Measurements from ENCODE around the gene GRP. TPM values are rescaled to one million over a fixed set of nuclear protein-coding genes. Genes with fewer than 3 reads are reported as not detected.

Gene GRP
- total RNA-seq, 1 experiment from 2014 or later, result not detected

DNA sequence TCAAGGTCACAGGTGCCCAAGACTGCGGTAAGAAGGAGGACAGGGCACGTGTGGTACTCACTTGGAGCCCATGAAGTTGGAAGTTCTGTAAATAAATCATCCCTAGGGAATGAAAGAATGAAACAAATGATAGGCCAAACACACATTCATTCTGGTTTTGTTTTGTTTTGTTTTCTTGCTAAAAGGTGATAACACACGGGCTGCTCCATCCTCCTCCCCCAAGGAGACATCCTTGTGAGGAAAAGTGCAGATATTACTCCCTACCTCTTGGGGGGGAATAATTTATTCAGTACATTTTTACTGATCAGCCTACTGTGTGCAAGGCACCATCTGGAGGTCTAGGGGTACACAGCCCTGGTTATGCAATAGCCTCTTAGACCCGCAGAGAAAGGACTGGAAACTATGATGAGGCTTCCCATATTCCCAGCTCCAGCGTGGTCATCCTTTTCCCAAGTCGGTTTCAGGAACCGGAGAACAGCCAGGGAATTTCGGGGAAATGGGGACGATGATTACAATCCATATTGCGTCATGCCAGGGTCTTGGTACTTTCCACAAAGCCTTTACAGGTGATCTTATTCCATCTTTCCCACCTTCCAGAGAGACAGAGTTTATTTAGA lies 47.0 kb downstream of the GRP start:
- Histone ChIP-seq H3K9me3 (replicated peaks) (peaks cover 3% of the 10 kb centered on the region), H3K27me3 (replicated peaks) (peaks cover 94% of the 10 kb centered on the region), H3K4me3 (no peak overlapping the region), H3K4me1 (replicated peaks) (peaks cover 12% of the 10 kb centered on the region), H3K27ac (no peak overlapping the region), H3K36me3 (no peaks in the 10 kb centered on the region)
- DNase-seq (ENCODE audit: low read depth in 1 of 2, low spot score in 2 of 2), result no peak

DNA sequence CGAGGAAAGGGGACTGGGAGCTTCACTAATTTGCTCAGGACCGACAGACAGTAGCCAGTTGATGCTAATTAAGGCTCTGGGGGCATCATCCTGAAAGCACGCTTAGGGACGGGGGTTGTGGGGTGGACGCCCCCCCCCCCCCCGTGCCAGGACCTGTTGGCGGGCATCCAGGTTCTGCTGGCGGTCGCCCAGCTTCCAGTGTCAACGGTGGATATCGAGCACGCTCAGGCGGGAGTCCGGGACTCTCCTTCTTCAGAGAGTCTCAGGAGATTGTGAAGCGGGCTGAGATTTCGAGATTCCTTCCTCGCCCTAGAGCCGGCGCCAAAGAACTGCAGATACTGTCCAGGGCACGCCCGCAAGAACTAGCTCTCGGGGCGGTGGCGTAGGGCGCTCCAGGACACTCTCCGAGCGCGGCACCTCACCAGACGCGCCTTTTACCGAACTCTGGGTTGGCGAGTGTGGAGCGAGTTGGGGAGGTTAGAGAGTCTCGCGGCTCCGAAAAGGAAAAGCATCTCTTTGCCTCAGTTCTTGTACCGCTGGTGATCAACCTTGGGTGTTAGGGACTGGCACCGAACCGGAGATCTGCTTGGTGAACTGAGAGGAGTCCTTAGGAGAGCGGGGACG lies 47.7 kb downstream of the GRP start:
- Histone ChIP-seq H3K4me3 (no peak overlapping the region), H3K9me3 (replicated peaks) (peaks cover 3% of the 10 kb centered on the region), H3K4me1 (replicated peaks) (peaks cover 12% of the 10 kb centered on the region), H3K27me3 (replicated peaks) (peaks cover 100% of the 10 kb centered on the region), H3K36me3 (no peaks in the 10 kb centered on the region), H3K27ac (no peak overlapping the region)
- DNase-seq (ENCODE audit: low read depth in 1 of 2, low spot score in 2 of 2), result no peak

DNA sequence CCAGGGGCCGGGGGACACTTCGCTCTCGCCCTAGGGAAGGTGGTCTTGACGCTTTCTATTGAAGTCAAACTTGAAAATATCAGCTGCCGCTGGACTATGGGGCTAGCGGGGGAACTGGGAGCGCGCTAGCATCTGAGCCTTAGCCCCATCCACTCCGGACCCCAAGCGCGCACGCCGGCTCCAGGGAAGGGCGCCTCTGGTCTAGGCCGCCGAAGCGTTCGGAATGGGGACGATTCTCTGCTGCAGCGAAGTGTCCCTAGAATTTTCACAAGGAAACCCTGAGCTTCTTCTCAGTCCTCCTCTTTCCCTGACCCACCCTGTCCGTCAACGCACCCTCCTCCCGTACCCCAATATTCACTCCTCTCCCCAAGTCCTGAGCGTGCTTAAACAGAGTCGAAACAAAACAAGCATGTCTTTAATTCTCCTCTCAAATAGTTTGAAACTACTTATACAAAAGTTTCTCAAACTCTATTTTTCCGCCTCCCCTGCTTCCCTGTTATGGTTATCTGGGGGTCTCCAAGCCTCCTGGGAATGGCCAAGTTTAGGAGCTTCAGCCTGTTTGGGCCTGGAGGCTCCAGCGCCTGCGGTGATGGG lies 48.3 kb downstream of the GRP start:
- no peak for DNase-seq (ENCODE audit: low read depth in 1 of 2, low spot score in 2 of 2)
- Histone ChIP-seq H3K9me3 (replicated peaks) (peaks cover 7% of the 10 kb centered on the region), H3K4me3 (no peak overlapping the region), H3K27me3 (replicated peaks) (peaks cover 100% of the 10 kb centered on the region), H3K36me3 (no peaks in the 10 kb centered on the region), H3K27ac (no peak overlapping the region), H3K4me1 (replicated peaks) (peaks cover 16% of the 10 kb centered on the region)

DNA sequence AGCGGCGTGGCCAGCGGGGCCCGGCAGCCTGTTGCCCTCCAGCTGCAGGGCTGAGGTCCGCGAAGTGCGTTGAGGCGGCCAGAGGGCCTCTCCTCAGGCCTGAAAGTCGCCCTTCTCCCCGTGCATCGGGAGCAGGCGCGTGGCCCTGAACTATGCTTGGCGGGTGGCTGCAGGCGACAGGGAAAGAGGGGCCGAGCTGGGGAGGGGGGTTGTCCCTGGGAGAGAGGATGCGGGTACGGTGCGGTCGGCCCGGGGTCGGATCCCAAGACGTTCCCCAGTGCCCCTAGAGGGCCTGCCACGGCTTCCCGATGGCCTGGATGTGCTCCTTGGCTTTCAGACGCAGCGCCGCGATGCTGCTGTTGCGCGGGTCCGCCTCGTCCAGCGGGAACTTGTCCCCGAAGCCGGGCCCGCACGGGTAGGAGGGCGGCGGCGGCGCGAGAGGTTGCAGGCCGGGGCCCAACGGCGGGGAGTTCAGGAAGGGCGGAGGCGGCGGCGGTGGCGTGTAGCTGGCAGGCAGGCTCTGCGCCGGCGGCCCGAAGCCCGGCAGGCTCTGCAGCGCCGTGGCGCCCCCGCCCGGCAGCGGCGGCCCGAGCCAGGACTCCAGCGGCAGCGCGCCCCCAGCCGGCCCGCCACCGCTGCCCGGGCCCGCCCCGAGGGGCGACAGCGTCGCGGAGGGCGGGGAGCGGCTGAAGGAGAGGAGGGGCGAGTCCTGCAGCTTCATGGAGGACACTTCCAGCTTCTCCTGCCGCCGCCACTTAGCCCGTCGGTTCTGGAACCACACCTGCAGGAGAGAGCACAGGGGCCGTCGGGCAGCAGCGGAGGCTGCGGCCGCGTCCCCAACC lies 49.0 kb downstream of the GRP start:
- no peaks in the 10 kb centered on the region for H3K36me3 ChIP-seq
- DNase-seq (ENCODE audit: low read depth in 1 of 2, low spot score in 2 of 2), result no peak
- no peak overlapping the region for H3K27ac ChIP-seq
- peaks cover 100% of the 10 kb centered on the region for H3K27me3 ChIP-seq (replicated peaks)
- H3K4me1 ChIP-seq (replicated peaks), result peaks cover 21% of the 10 kb centered on the region
- H3K4me3 ChIP-seq, result peak overlapping the region; percentile 10; the same call in 1 of the 2 replicates
- peaks cover 10% of the 10 kb centered on the region for H3K9me3 ChIP-seq (replicated peaks)

DNA sequence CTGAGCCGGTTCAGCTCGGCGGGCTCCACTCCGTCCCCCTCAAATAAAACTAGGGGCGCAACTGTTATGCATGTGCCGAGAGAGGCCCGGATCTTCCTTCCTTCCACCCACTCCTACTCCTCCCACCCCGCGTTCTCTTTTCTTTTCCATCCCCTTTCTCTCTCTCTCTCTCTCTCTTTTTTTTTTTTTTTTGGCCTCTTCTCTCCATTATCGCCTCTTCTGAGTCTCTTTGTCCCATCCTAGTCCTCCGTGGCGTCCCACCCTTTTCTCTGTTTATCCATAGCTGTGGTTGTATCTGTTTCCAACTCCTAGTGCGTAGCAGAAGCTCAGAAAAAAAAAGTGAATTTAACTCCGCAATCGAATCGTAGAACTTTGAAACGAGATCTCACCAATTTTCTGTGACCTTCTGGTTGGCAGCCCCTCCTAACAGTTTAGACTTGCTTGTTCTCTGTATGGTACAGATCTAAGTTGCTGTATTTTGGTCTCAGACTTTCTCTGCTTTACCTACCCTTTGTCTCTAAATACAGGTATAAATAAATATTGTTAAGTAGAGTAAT lies 49.7 kb downstream of the GRP start:
- no peak for DNase-seq (ENCODE audit: low read depth in 1 of 2, low spot score in 2 of 2)
- Histone ChIP-seq H3K4me3 (peak overlapping the region; percentile 10; the same call in 1 of the 2 replicates), H3K4me1 (replicated peaks) (peaks cover 21% of the 10 kb centered on the region), H3K27me3 (replicated peaks) (peaks cover 100% of the 10 kb centered on the region), H3K9me3 (replicated peaks) (peaks cover 10% of the 10 kb centered on the region), H3K27ac (no peak overlapping the region), H3K36me3 (no peaks in the 10 kb centered on the region)

DNA sequence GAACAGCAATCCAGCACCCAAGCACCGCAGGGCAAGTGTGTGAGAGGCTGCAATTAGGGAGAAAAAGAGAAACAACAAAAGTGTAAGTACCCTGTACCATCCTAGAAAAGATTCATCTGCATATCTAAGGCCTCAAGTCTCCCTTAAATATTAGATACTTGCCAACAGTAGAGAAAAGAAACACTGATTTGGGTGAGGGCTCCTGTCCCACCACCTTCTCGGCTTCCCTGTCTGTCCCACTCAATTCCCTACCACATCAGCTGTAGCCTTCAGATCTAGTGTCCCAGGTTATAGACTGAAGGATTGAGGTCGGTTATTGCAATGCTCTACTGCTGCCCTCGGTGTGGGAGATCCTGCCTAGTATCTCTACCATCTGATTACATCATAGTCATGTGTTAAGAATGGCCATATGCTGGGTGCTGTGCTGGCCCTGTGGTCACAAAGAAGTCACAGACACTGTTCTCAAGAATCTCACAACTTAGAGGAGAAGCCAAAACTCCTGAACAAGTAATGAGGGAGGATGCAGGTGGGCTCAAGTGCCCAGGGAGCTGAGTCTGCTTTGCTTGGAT lies 50.8 kb downstream of the GRP start:
- DNase-seq (ENCODE audit: low read depth in 1 of 2, low spot score in 2 of 2), result no peak
- Histone ChIP-seq H3K9me3 (replicated peaks) (peaks cover 10% of the 10 kb centered on the region), H3K36me3 (no peaks in the 10 kb centered on the region), H3K4me3 (no peak overlapping the region), H3K4me1 (replicated peaks) (peaks cover 17% of the 10 kb centered on the region), H3K27ac (no peak overlapping the region), H3K27me3 (replicated peaks) (peaks cover 100% of the 10 kb centered on the region)

DNA sequence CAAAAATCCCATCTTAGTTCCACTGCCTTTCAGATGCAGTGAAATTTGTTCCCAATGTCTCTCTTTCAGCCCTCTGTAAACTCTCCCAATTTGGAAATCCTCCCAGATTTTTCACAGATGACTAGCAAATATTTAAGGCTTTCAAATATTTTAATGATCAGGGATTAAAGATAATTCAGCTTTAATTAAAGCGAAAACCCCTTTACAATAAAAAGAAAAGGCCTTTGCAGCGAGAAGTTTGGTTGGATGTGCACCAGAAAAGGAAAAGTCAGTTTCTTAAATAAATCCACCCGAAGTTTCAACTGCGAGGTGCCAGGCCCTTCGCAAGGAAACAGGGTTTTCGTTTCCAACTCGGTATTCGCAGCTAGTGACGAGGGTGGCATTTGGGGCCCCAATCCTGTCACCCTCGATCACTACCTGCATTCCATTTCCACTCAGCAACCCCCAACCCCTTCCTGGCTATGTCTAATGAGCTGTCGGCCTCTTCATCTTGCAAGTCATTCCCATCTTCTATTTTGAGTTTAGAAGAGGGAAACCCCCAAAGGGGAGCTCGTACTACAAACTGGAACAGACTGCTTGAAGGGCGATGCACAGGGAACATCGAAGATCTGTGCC lies 51.8 kb downstream of the GRP start:
- Histone ChIP-seq H3K27me3 (replicated peaks) (peaks cover 97% of the 10 kb centered on the region), H3K36me3 (no peaks in the 10 kb centered on the region), H3K4me3 (no peak overlapping the region), H3K4me1 (replicated peaks) (peaks cover 17% of the 10 kb centered on the region), H3K27ac (no peak overlapping the region), H3K9me3 (replicated peaks) (peaks cover 10% of the 10 kb centered on the region)
- no peak for DNase-seq (ENCODE audit: low read depth in 1 of 2, low spot score in 2 of 2)

DNA sequence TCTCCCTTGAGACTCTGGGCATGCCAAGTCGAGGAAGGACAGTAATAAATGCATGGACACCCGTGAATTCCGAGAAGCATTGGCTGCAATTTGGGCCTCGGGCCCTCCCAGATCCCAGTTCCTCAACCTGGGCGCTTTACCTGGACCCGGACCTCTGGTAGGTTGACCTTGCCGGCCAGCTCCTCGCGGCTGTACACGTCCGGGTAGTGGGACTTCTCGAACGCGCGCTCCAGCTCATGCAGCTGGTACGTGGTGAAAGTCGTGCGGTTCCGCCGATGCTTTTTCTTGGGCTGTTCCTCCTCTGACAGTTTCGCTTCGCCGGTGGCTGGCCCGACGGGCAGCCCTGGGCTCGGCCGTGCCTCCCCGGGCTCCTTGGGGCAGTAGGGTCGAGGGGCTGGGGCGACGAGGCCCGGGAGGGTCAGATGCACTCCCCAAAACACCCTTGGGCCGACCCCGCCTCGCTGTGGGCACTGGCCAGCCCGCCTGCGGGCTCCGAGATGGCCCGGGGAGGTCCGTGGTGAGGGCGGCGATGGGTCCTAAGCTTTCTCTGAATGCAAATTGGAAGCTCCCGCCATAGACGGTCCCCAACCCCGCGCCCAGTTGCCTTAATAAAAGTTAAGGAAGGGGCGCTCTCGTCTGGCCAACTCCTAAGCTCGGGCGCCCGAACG lies 52.4 kb downstream of the GRP start:
- DNase-seq (ENCODE audit: low read depth in 1 of 2, low spot score in 2 of 2), result no peak
- Histone ChIP-seq H3K27me3 (replicated peaks) (peaks cover 97% of the 10 kb centered on the region), H3K4me3 (no peak overlapping the region)

DNA sequence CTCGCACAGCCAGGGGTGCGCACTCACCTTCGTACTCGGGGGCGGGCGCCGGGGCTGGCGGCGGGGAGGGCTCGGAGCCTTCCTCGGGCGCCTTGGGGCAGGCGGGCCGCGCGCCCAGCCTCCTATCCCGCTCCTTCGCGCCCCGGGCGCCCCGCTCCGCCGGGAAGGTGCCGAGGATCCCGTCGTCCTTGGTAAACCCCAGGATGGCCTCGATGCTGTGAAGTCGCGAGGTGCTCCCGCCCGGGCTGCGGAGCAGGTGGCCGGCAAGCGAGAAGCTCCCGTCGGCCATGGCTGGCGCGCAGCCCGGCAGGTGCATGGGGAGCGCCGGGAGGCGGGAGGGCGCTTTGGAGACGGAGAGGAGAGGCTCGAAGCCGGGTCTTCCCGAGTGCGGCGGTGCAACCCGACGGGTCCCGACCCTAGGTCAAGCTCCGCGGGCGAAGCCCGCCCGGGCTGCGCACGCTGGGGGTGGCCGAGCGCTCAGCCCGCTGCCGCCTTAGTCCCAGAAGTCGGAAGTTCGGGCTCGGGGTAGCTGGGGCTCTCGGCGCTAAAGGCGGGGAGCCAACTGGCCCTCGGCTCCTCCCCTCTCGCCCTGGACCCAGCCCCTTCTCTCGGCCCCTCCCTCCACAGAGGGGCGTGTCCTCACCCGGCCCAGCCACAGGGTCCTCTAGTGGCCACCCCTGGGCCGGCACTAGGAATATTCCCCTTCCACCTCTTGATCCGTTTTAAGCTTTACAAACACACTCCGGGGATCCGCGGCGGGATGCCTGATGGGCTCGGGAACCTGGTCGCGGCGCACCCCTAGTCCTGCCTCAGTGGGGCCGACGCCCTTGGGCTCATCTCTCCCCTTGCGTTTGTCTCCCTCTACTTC lies 53.2 kb downstream of the GRP start, which contains the start of gene RAX:
TSS of gene RAX (minus strand) at position 564 of the 868 bp plus-strand sequence. CDS start at position 316, 248 bp downstream.
- H3K9me3 ChIP-seq (replicated peaks), result peaks cover 10% of the 10 kb centered on the region
- no peak within 1 kb of the TSS for H3K27ac ChIP-seq
- DNase-seq (ENCODE audit: low read depth in 1 of 2, low spot score in 2 of 2), result no peak
- H3K4me1 ChIP-seq (replicated peaks), result peaks cover 17% of the 10 kb centered on the region
- H3K4me3 ChIP-seq, result no peak within 1 kb of the TSS
- peaks cover 95% of the 10 kb centered on the region for H3K27me3 ChIP-seq (replicated peaks)
- H3K36me3 ChIP-seq, result no peaks in the 10 kb centered on the region

More for the DNA sequence above, 52.4 kb downstream of the GRP start:
- peaks cover 17% of the 10 kb centered on the region for H3K4me1 ChIP-seq (replicated peaks)
- peaks cover 10% of the 10 kb centered on the region for H3K9me3 ChIP-seq (replicated peaks)
- no peak overlapping the region for H3K27ac ChIP-seq
- H3K36me3 ChIP-seq, result no peaks in the 10 kb centered on the region

DNA sequence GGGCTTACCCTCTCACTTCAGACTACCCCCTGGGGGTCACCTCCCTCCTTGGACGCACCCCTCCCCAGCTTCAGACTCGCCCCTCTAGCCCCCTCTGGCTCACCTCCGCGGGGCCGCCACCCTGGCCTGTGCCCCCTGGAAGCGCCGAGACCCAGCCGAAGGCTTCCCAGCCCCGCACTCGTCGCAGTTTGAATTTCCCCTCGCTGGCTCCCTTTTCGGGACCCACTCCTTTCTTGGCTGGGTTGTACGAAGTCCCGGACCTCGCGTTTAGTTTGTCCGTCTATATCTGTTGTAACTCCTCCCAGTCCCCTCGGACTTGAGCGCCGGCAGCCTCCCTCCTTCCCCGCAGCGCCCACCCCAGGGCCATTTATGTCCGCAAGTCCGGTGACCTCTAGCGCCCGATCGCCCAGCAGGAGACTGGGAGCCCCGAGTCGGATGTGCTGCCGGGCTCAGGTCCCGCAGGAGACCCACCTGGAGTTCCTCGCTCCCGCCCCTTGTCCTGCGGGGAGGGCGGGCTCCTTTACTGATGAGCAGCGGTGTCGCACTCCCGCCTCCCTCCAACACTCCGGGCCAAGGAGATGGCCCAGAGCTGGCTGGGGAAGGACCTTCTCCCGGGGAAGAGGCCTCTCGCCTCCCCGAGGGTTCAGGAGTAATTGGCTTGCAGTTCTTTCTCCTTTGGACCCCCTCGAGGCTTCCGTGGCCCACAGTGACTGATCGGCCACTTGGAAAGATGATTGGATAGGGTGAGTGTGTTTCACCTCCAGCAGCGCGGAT lies 54.0 kb downstream of the GRP start:
- Histone ChIP-seq H3K4me3 (no peak overlapping the region), H3K27me3 (replicated peaks) (peaks cover 91% of the 10 kb centered on the region)

DNA sequence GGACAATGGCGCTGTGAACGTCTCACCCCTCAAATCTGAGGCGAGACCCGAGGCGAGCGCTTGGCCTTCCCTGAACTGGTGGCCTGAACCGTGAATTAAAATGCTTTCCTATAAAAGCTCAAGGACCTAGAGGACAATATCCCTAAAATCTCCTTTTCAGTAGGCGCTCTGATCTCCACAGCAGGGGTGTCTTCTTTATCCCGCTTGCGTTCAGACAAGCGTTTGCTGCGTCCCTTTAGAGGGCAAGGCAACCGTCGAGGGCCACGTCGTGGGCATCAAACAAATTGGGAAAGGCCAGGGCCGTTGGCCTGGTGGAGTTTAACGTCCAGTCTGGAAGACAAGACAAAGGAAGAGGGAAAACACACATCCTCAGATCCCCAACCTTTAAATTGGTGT lies 54.6 kb downstream of the GRP start:
- Histone ChIP-seq H3K27ac (no peak overlapping the region), H3K9me3 (replicated peaks) (peaks cover 7% of the 10 kb centered on the region), H3K36me3 (no peaks in the 10 kb centered on the region), H3K27me3 (replicated peaks) (peaks cover 91% of the 10 kb centered on the region), H3K4me3 (no peak overlapping the region), H3K4me1 (replicated peaks) (peaks cover 9% of the 10 kb centered on the region; the same call in 1 of the 2 replicates)
- DNase-seq (ENCODE audit: low read depth in 1 of 2, low spot score in 2 of 2), result no peak

More for the DNA sequence above, 54.0 kb downstream of the GRP start:
- Histone ChIP-seq H3K9me3 (replicated peaks) (peaks cover 7% of the 10 kb centered on the region), H3K27ac (no peak overlapping the region), H3K36me3 (no peaks in the 10 kb centered on the region), H3K4me1 (replicated peaks) (peaks cover 14% of the 10 kb centered on the region)
- DNase-seq (ENCODE audit: low read depth in 1 of 2, low spot score in 2 of 2), result no peak

Data from SJSA1 (cell line).